ENCODE measurements around the gene SUSD1.

DNA sequence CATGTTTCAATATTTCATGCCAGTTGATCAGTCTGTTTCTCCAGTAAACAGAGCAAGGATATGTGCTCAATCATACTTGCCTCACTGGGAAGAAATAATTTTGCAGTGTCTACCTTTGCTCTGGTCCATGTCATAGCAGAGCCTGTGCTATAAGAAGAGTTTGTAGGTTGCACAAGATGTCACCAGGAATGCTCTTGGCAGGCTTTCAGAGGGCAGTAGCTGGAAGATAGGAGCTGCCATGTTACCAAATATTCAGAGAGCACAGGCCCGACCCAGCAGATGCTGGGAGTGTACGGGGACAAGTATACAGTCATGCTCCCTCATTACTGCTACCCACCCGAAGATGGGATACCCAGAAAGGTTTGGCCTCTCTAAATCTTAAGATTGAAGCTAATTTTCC is 175.8 kb downstream of the SUSD1 start:
- TF ChIP-seq POLR2AphosphoS5 (IDR thresholded peaks at IDR 0.05) = no peak
- TF ChIP-seq, protein P1, sequence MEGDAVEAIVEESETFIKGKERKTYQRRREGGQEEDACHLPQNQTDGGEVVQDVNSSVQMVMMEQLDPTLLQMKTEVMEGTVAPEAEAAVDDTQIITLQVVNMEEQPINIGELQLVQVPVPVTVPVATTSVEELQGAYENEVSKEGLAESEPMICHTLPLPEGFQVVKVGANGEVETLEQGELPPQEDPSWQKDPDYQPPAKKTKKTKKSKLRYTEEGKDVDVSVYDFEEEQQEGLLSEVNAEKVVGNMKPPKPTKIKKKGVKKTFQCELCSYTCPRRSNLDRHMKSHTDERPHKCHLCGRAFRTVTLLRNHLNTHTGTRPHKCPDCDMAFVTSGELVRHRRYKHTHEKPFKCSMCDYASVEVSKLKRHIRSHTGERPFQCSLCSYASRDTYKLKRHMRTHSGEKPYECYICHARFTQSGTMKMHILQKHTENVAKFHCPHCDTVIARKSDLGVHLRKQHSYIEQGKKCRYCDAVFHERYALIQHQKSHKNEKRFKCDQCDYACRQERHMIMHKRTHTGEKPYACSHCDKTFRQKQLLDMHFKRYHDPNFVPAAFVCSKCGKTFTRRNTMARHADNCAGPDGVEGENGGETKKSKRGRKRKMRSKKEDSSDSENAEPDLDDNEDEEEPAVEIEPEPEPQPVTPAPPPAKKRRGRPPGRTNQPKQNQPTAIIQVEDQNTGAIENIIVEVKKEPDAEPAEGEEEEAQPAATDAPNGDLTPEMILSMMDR (IDR thresholded peaks at IDR 0.05) = no peak
- TF ChIP-seq POLR2A (IDR thresholded peaks at IDR 0.05) = no peak

Data from upper lobe of left lung (tissue), 4 donors.